ENCODE data around the gene TMEM218. TPM values are rescaled to one million over a fixed set of nuclear protein-coding genes. Genes with fewer than 3 reads are reported as not detected.

The TMEM218 gene
- total and polyA plus RNA-seq, 10 of the 15 experiments (the other 5 are each of a cell fraction or from before 2014, with no cell fraction given): 11.2 to 50.3 (median 28.8) TPM

DNA sequence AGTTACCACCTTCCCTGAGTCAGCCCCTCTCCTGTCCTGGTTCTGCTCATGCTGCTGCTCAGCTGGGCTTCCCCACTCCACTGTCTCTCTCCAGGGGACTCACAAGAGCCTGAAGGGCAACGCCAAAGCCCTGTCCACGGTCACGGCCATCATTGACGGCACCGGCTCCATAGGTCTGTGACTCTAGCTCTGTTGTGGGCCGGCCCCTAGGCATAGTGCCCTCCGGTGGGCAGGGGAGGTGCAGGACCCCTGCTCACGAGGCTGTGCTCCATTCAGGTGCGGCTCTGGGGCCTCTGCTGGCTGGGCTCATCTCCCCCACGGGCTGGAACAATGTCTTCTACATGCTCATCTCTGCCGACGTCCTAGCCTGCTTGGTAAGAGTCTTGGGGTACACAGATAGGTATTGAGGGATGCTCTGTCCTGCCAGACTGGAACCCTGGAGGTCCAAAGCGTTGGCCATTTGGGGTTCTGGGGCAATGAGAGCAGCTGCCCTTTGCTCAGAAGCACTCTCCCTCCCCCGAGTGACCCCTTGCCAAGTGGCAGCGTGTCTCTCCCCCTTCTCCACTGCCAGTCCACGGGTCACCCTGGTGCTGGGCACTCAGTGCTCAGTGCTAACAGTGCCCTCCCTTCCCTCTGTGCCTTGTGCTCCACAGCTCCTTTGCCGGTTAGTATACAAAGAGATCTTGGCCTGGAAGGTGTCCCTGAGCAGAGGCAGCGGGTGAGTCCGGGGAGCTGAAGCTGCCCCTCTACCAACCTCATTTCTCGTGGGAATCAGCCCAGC lies 25.9 kb downstream of the TMEM218 start (continued):
- TF ChIP-seq, protein P1, sequence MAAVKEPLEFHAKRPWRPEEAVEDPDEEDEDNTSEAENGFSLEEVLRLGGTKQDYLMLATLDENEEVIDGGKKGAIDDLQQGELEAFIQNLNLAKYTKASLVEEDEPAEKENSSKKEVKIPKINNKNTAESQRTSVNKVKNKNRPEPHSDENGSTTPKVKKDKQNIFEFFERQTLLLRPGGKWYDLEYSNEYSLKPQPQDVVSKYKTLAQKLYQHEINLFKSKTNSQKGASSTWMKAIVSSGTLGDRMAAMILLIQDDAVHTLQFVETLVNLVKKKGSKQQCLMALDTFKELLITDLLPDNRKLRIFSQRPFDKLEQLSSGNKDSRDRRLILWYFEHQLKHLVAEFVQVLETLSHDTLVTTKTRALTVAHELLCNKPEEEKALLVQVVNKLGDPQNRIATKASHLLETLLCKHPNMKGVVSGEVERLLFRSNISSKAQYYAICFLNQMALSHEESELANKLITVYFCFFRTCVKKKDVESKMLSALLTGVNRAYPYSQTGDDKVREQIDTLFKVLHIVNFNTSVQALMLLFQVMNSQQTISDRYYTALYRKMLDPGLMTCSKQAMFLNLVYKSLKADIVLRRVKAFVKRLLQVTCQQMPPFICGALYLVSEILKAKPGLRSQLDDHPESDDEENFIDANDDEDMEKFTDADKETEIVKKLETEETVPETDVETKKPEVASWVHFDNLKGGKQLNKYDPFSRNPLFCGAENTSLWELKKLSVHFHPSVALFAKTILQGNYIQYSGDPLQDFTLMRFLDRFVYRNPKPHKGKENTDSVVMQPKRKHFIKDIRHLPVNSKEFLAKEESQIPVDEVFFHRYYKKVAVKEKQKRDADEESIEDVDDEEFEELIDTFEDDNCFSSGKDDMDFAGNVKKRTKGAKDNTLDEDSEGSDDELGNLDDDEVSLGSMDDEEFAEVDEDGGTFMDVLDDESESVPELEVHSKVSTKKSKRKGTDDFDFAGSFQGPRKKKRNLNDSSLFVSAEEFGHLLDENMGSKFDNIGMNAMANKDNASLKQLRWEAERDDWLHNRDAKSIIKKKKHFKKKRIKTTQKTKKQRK (IDR thresholded peaks at IDR 0.05; ENCODE audit: low read depth, low read length): no peak
- TF ChIP-seq NFYA (IDR thresholded peaks at IDR 0.05; ENCODE audit: borderline replicate concordance, low read depth, low read length) (no peak), ZNF24 (IDR thresholded peaks at IDR 0.05) (no peak)

DNA sequence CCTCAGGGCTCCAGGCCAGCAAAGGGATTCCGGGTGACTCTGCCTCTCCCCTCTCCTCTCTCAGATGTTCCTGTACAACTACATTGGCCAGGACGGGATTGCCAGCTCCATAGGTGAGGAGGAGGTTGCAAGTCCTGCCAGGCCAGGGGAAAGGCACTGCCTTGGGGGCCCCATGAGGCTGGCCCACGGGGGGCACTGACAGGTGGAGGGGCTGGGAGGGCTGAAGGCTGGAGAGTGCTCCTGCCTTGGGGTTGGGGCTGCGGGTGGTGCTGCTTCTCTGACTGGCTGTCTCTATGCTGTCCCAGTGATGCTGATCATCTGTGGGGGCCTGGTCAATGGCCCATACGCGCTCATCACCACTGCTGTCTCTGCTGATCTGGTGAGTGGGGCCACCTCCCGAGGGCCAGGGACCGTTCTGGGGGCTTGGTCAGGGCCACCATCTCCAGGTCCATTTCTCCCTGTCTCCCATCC lies 26.6 kb downstream of the TMEM218 start:
- ATAC-seq: no peak
- ChIA-PET POLR2A (interaction anchor here (0.7 kb wide), 1 partner anchor 419 kb away, joined by 4 read pairs; no protein-coding TSS in a partner anchor), RAD21 (ENCODE audit: unreplicated experiment) (no interaction called here), CTCF (interaction anchor here (1.3 kb wide), 1 partner anchor 12 kb away, joined by 3 read pairs; no protein-coding TSS in a partner anchor), SMC1A (ENCODE audit: uncharacterized antibody, unreplicated experiment) (interaction anchor here (0.9 kb wide), 1 partner anchor 27 kb away, joined by 3 read pairs; the partner anchor contains the start of gene TMEM218)
- no peaks in the 10 kb centered on the region for H3K79me2 ChIP-seq (ENCODE audit: control insufficient read depth, insufficient read depth, low read length)
- no peaks in the 10 kb centered on the region for H3K27me3 ChIP-seq (replicated peaks in 1 of 2; ENCODE audit: control insufficient read depth in 2 of 2, insufficient read depth in 2 of 2, low read length in 1 of 2)
- FAIRE-seq: no peak
- no peaks in the 10 kb centered on the region for H3K9me3 ChIP-seq (replicated peaks; ENCODE audit: control insufficient read depth, insufficient read depth, low read length)
- intact Hi-C loops (cut with micrococcal nuclease; ENCODE audit: unreplicated experiment) (no loop called here), in situ Hi-C loops (cut with MboI) (no loop called here)
- H3K36me3 ChIP-seq (ENCODE audit: control insufficient read depth in 2 of 2, insufficient read depth in 2 of 2, low read length in 1 of 2): peaks cover 0 to 2% of the 10 kb centered on the region in 2 experiments; a peak in 1 of 4 replicates
- H2AFZ ChIP-seq (ENCODE audit: control insufficient read depth, low read depth, low read length): no peak overlapping the region
- H3K4me1 ChIP-seq (ENCODE audit: control insufficient read depth, insufficient read depth, low read length): no peaks in the 10 kb centered on the region
- H3K27ac ChIP-seq (ENCODE audit: control insufficient read depth, insufficient read depth): no peak overlapping the region
- 55% methylated on average over 8 of the region's 8 CpGs for WGBS (ENCODE audit: insufficient coverage, insufficient replicate concordance, low lambda C conversion rate, missing lambda C conversion rate)
- DNase-seq (ENCODE audit: low read depth, low spot score): no peak
- H3K9ac ChIP-seq (ENCODE audit: control insufficient read depth, insufficient read depth, low read length): no peak overlapping the region
- H3K4me3 ChIP-seq: no peak overlapping the region
- BruUV-seq (replicated peaks): no TSS peak
- no peaks in the 10 kb centered on the region for H4K20me1 ChIP-seq (ENCODE audit: control insufficient read depth, insufficient read depth)
- no peak overlapping the region for H3K4me2 ChIP-seq (ENCODE audit: control insufficient read depth, insufficient read depth)
- TF ChIP-seq ZNF274 (IDR thresholded peaks at IDR 0.05; ENCODE audit: insufficient read depth, insufficient read length) (no peak), TARDBP (IDR thresholded peaks at IDR 0.05; ENCODE audit: borderline replicate concordance) (no peak), EED (IDR thresholded peaks at IDR 0.05; ENCODE audit: low read depth) (no peak), TAF1 (IDR thresholded peaks at IDR 0.05; ENCODE audit: borderline replicate concordance, low read depth, low read length) (no peak), STAT3 (IDR thresholded peaks at IDR 0.05; ENCODE audit: low read depth, low read length) (no peak), STAT1 (conservative IDR thresholded peaks at IDR 0.05) (no peak), RB1 (IDR thresholded peaks at IDR 0.05; ENCODE audit: borderline replicate concordance) (no peak), ZNF217 (IDR thresholded peaks at IDR 0.05) (no peak), SMC3 (IDR thresholded peaks at IDR 0.05; ENCODE audit: borderline replicate concordance, low read length) (no peak), SPI1 (IDR thresholded peaks at IDR 0.05; ENCODE audit: borderline replicate concordance, insufficient read depth, low read depth, low read length) (no peak), SIX5 (IDR thresholded peaks at IDR 0.05; ENCODE audit: low read depth, low read length, severe bottlenecking) (no peak), TCF7 (IDR thresholded peaks at IDR 0.05; ENCODE audit: borderline replicate concordance) (no peak), TCF3 (IDR thresholded peaks at IDR 0.05; ENCODE audit: borderline replicate concordance, insufficient read depth, low read depth, low read length) (no peak)
- TF ChIP-seq, protein P2, sequence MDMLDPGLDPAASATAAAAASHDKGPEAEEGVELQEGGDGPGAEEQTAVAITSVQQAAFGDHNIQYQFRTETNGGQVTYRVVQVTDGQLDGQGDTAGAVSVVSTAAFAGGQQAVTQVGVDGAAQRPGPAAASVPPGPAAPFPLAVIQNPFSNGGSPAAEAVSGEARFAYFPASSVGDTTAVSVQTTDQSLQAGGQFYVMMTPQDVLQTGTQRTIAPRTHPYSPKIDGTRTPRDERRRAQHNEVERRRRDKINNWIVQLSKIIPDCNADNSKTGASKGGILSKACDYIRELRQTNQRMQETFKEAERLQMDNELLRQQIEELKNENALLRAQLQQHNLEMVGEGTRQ (IDR thresholded peaks at IDR 0.05; ENCODE audit: borderline replicate concordance, low read depth, low read length): no peak
- TF ChIP-seq, protein P3, sequence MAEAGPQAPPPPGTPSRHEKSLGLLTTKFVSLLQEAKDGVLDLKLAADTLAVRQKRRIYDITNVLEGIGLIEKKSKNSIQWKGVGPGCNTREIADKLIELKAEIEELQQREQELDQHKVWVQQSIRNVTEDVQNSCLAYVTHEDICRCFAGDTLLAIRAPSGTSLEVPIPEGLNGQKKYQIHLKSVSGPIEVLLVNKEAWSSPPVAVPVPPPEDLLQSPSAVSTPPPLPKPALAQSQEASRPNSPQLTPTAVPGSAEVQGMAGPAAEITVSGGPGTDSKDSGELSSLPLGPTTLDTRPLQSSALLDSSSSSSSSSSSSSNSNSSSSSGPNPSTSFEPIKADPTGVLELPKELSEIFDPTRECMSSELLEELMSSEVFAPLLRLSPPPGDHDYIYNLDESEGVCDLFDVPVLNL (IDR thresholded peaks at IDR 0.05; ENCODE audit: low read depth, low read length): no peak
